Activated T-helper 9 cell treated with anti-CD3 and anti-CD28 coated beads, Interleukin-2, amount 50 U/mL, for 16 hours (primary cell): ENCODE data around the gene PKD1.
"Not testable (repeated sequence)": the region's sequence is repeated elsewhere in the genome, so short reads cannot be mapped to it uniquely, and the experiment has no call there.

ENCODE experiments used
- DNase-seq: peaks from one replicate; pipeline ENCODE4 v3.0.0-alpha.2; 2020; ENCODE audit warnings: low read depth

Gene PKD1

DNA sequence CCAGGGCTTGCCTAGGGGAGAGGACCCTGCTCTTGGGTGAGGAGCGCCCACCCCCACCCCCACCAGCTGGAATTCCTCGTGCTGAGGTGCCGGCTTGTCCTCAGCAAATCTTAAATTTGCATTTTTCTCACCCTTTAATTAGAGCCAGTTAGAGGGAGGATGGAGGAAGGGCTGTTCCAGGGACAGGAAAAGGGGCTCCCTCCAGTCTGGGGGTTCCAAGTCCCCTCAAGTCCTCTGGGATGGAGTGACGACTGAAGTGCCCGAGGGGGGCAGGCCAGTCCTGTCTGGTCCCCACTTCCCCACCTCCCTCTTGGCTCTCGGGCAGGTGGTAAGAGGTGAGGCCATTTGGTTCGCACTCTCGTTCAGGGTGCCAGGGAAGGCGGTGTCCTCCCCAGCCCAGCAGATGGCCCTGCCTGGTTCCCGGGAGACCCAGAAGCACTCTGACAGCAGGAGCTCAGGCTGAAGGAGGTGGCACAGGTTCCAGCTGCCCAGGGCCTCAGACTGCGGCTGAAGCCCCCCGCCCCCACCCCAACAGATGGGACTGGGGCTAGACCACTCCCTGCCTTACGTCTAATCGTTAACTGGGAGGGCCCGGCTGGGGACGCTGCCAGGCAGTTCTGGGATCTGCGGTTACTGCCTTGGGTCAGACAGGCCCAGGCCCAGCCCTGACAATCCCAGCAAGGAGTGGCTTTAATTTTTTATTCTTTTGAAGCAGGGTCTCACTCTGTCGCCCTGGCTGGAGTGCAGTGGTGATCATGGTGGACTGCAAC is 14.9 kb upstream of the PKD1 start:
- no peak for DNase-seq

DNA sequence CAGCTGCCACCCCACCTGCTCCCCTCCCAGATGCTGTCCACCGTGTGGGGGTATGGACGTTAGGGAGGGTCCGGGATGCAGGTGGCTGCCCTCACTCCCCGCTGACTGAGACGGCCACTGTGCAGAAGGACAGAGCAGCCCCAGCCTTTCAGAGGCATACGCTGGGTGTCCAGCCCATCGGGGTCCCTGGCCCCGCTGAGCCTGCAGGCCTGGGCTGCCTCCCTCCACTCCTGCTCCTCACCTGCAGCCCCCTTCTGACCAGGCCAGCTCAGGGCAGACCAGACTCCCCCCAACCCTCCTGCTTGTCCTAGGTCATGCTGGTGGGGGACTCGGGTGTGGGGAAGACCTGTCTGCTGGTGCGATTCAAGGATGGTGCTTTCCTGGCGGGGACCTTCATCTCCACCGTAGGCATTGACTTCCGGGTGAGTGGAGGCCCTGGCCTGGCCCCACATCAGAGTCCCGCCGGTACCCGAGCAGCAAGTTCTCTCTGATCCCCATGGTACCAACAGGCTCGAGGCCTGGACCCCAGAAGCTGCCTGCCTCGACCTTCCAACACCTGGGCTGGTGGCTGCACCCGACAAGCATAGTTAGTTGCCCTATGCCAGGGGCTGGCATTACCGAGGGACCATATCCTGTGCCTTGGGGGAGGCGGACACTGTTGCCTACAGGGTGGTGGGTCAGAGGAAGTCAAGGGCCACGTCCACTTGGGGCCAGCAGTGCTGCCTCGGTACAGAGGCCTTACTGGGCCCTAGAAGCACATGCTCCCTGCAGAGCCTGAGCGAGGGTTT is 14.1 kb upstream of the PKD1 start:
- no peak for DNase-seq

DNA sequence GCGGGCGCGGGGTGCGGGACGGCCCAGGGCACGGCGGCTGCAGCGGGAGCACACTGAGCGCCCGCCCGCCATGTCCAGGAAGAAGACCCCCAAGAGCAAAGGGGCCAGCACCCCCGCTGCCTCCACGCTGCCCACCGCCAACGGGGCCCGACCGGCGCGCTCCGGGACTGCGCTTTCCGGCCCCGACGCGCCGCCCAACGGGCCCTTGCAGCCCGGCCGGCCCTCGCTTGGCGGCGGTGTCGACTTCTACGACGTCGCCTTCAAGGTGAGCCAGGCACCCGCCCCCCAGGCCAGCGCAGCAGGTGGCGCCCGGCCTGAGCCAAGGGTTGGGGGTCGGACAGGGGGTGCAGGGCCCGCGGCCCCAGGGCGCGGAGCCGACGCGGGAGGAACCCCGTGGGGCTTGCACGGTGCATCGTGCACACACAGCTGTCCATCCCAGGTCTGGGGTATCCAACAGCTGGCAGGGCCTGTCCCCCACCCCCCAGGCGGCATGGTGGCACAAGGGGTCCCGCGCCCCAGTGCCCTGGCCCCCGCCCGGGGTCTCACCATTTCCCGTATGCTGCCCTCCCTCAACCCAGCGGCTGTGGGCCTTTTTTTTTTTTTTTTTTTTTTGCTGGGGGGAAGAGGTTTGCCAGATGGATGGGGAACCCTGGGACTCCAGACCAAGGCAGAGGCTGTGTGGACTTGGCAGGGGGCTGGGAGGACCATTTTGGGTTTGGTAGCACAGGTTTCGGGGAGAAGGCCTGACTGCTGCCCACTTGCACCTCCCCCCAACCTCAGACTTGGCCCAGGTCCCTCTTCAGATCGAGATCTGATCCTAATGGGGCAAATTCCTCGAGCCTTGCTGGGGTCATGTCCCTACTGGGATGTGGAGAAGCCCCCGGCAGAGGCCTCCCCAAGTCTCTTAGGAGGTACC is 13.3 kb upstream of the PKD1 start:
- DNase-seq, result no peak

DNA sequence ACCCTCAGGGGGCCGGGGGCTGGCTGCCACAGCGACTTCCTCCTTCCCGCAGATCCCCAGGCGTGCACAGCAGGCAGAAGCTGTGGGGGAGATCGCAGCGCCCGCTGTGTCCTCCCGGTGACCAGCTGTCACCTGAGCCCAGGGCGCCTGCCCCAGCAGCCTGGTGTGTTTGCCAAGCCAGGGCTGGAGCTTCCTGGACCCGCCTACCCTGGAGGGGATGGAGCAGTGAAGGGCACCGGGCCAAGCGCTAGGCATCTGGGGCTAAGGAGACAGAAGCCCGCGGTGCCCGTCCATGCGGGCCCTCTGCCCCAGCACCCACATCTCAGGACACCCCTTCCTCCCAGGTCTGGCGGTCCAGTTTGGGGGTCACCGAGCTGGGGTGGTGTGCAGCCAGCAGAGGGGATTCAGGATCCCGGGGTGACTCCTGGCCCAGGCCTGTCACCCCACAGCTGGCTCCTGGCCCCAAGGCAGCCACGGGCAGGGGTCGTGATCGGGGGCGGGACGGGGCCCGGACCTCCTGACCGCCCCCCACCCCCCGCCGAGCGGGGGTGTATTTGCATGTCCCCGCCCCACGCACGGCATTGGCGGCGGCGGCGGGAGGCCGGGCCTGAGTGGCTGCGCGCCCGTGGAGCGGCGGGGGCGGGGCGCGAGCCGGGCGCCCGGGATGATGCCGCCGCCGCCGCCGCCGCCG is 12.4 kb upstream of the PKD1 start, which contains the start of gene RAB26:
RAB26 (plus strand) TSS at position 645 of the 691 bp plus-strand sequence. CDS start 159 bp downstream, outside the sequence.
- peak; percentile 53 for DNase-seq

DNA sequence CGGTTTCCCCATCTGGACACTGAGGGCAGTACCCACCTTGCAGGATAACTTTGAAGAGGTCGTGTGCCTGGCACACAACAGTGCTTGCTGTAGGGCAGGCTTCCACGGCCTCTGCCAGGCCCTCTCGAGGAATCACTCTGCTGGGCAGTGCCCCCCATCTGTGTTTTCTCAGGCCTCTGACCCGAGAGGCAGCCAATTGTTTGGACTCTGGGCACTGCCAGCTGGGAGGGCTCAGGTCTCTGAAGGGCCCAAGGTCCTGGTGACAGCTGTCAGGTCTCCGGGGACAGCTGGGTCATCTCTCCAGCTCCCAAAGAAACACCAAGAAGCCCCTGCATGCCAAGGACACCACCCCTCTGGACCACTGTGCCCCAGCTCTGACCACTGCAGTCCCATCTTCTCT is 11.7 kb upstream of the PKD1 start:
- DNase-seq, result no peak

DNA sequence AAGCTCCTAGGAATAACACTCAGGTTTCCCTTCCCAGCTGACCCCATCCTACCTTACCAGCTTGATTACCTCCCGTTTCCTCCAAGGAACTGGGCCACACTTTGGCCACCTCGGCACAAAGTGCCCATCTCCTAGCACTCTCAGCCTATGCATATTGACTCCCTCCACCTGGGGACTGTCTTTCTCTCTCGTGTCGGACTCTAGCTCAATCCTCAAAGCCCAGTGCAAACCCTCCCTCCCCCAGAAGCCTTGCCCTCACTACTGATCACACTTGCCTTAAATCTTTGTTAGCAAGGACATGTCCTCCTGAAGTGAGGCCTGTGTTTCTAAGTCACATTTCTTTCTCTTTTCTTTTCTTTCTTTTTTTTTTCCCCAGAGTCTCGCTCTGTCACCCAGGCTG is 10.1 kb upstream of the PKD1 start:
- no peak for DNase-seq

DNA sequence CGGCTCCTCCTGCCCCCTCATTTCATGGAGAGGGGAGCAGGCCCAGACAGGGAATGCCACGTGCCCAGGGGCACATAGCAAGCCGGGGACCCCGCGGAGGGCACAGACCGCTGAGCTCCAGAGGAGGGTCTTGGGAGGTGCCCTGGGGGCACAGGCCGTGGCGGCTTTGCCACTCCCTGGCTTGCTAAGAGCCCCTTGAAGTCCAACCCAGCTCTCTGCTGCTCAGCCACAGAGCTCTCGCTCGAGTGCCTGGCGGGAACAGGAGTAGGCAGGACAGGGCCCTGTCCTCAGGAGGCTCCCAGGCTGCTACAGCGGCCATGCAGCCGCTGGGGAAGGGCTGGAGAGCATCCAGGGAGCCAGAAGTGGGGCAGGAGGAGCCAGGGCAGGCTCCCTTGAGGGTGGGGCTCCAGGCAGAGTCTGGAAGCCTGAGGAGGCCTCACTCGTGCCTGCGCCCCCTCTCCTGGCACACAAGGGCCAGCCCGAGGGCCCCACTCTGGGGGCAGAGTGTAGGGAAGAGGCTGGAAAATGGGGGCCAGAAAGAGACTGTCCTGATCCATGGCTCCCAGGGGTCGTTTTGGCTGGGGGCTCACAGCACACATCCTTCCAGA is 8.3 kb upstream of the PKD1 start:
- no peak for DNase-seq

DNA sequence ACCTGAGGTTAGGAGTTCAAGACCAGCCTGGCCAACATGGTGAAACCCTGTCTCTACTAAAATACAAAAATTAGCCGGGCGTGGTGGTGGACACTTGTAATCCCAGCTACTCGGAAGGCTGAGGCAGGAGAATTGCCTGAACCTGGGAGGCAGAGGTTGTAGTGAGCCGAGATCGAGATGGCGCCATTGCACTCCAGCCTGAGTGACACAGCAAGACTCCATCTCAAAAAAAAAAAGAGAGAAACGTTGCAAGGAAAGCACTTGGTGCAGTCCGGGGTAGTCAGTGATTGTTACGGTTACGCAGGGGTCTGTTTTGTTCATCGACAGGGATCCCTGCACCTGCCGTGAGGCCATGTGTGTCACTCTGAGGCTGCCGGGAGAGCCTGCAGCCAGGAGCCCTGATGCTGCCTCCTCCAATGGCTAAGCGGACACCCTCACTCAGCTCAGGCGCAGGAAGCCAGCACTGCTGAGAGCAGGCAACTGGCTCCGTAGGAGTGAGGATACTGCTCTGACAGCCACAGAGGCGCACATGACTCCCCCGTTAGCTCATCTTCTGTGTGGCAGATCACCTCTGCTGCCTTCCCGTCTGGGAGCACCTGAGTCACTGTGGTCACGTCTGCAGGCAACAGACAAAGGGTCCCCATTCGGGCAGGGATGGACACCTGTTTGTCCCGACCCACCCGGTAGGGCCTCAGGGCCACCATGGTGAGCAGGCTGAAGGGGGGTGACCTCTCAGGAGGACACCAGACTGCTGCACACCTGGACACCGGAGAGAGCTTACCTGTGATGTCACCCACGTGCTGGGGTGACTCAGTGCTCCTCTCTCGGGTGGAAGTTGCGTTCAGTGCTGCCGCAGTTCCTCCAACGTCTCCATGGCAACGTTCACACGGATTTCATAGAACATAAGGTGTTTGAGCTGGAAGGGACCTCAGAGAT is 7.5 kb upstream of the PKD1 start:
- no peak for DNase-seq

DNA sequence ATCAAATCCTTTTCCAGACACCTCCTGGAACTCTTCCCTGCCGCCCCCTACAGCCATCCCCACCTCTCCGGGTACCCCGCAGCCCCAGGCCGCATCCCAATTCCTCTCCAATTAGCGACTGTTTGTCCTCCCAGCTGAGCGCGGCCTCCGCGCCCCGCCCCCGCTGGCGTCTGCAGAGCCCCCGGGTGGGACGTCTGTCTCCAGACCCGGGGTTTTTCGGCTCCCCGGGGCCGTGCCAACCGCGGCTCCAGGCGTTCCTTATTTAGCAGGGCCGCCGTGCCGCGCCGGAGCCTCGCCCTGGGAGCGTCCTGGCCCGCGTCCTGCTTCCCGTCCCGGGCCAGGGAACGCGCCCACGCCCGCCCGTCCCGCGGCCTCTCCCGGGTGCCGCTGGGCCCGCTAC is 627 bp downstream of the PKD1 start:
- not testable (repeated sequence) for DNase-seq

DNA sequence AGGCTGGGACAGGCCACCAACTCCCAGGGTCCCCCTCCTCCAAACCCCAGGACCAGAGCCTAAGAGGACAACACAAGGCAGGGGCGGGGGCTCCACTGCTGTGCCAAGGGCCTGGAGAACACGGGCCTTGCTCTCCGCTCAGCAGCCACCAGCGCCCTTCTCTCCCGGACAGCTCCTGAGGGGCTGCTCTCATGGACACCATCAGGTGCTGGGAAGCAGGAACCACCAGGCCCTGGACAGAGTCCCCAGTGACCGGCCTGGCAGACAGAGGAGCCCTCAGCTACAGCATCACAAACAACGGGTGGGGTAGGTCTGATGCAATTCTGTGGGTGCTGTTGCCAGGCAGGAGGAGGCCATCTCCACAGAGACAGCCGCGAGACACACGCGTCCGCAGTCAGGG is 1.9 kb downstream of the PKD1 start:
- DNase-seq, result not testable (repeated sequence)

DNA sequence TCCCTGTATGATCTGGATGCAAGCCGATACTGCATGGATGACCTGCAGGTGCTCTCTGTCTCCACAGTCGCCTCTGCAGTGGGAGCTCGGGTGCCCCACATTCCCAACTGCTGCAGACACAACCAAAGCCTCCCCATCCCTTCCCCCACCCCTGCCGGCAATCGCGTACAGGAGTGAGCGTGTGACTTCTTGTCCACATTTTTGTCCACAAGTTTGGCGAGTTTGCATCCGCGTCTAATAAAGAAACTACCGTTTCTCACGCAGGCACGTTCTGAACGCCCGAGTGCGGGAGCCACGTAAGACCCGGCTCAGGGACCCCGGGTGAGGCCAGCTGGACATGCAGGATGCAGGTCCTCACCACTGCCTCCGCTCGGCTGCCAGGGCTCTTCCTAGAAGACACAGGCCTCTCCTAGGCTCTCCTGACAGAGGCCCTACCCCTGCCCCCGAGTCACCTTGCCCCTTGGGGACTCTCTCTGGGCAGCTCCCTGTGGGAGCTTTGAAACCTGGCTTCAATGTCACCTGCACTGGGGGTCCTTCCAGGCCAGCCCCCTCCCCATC is 5.7 kb downstream of the PKD1 start:
- not testable (repeated sequence) for DNase-seq

DNA sequence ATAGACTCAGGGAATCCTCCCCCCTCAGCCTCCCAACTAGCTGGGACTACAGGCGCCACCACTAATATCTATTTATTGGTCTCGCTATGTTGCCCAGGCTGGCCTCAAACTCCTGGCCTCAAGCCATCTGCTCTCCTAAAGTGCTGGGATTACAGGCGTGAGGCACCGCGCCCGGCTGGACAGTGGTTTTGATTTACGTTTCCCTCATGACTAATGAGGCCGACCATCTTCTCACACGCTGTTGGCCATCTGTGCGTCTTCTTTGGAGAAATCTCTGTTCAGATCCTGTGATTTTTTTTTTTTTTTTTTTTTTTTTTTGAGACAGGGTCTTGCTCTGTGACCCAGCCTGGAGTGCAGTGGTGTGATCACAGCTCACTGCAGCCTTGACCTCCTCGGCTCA is 6.4 kb downstream of the PKD1 start:
- DNase-seq, result not testable (repeated sequence)

DNA sequence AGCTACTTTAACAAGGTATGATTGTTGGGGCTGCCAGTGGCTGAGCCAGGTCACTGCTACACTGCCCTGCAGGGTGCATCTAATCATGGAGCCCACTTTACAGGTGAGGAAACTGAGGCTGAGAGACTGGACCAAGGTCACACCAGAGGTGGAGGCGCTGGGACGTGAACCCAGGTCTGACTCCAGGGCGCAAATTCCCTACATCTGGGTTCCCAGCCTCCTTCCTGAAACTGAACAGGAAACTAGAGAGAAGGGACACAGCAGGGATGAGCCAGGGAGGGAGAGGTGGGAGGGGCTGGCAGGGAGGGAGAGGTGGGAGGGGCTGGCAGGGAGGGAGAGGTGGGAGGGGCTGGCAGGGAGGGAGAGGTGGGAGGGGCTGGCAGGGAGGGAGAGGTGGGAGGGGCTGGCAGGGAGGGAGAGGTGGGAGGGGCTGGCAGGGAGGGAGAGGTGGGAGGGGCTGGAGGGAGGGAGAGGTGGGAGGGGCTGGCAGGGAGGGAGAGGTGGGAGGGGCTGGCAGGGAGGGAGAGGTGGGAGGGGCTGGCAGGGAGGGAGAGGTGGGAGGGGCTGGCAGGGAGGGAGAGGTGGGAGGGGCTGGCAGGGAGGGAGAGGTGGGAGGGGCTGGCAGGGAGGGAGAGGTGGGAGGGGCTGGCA is 7.9 kb downstream of the PKD1 start:
- not testable (repeated sequence) for DNase-seq

DNA sequence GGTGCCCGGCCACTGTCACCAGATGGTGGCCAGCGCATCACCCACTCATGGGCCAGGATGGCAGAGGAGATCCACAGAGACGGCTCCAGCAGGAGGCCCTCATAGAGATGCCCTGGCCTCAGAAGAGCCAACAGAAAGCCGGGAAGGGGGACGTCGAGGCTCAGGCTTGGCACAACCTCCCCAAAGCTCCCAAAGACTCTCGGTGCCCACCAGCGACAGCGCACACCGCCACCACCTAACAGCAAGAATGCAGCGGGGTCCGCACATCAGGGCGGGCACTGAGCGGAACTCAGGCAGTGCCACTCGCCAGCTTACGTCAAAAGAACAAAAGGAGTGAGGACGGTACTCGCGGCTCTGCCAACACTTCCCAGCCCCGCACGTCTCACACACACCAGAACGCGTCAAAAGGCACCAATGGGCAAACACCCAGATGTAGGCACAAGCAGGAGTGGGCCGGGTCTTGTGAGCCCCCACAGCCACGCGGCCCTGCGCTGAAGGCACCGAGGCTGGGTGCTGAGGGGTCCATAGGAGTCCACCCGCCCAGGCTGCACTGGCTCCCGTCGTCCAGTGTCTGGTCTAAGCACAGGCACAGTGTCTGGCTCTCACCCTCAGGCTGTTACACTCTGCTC is 8.7 kb downstream of the PKD1 start:
- DNase-seq, result not testable (repeated sequence)

DNA sequence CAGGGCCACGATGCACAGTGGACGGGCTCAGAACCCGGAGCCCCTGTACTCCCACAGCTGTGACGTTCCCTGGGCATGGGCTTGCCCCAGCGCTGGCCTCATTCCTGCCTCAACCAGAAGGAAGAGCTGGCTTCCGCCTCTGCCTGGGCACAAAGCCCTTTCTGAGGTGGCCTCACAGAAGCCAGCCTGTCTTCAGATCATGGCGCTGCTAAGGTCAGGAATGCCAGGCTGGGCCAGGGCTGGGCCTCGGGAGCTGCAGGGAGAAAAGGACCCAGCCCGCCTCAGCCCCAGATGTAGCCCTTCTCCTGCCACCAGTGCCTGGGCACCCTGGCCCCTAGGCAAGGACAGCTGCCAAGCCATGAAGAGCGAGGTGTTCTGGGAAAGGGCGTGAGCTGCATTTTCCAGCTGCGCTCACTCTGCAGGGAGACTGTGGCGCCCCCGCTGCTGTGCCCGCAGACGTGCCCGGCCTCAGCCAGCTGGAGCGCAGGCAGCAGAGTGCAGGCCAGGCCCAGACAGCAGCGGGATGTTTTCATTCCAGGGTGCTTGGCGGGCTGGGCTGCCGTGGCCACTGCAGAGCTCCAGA is 9.4 kb downstream of the PKD1 start:
- not testable (repeated sequence) for DNase-seq

DNA sequence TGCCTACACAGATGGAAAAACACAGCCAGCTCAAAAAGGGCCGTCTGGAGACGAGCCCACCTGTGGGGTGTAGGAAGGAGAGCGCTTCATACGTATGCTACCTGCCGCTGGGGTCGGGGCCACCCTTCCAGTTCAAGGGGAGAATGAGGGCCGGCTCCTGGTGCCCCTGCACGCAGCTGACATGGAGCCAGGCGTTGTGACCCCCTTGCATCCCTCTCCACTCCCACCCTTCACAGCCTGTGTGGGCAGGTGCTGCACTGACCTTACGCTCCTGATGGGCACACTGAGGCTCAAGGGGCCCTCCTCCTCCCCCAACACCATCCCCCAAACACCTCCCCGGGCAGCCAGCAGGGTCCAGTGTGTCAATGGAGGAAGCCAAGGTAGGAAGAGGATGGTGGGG is 10.1 kb downstream of the PKD1 start:
- DNase-seq, result not testable (repeated sequence)

DNA sequence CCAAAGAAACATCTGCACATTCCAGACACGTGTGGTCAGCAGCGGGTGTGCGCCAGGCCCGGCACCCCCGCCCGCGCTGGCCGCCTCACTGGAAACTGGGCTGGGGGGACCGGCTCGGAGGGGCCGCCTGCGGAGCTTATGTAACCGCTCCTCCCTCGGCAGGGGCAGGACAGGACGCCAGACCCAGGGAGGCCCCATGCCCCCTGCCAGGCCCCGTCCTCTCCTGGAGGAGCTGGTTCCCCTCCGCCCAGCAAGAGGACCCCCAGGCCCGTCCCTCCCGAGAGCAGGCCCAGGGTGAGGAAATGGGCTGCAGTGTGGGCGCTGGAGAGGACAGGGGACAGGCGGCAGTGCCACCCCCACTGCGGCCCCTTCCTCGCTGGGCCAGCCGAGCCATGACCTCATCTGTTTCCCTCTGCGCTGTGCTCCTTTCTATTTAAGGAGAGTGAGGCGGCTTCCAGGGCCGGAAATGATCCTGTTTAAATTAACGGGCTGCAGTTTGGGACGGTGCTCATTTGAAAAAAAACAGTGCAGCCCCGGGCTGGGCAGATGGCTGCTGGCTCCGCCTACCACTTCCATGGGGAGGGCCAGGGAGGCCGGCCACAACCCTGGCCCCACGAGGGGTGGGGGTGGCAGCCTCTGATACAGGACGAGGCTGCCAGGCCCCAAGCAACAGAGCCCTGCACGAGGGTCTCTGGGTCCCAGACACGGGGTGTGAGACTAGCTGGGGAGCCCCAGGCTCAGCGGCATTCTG is 10.8 kb downstream of the PKD1 start:
- not testable (repeated sequence) for DNase-seq

DNA sequence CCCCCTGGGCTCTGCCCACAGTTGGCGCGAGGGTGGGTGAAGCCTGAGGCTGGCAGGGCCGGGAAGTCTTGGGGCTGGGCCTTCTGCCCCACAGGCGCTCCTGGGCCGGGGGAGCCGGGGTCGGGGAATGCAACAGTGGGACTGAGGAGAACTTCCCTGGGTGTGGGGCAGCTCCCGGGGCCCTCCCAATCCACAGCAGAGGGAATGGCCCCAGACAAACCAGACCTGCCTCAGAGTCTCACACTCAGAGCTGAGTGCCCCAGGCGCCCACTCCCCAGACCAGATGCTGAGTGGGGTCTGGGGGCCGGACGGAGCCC is 11.4 kb downstream of the PKD1 start:
- DNase-seq, result not testable (repeated sequence)
